ENCODE measurements around the gene RBPJL. TPM values are rescaled to one million over a fixed set of nuclear protein-coding genes. Genes with fewer than 3 reads are reported as not detected.

RBPJL gene
- total RNA-seq, 4 donors from 2014 or later = not detected

DNA sequence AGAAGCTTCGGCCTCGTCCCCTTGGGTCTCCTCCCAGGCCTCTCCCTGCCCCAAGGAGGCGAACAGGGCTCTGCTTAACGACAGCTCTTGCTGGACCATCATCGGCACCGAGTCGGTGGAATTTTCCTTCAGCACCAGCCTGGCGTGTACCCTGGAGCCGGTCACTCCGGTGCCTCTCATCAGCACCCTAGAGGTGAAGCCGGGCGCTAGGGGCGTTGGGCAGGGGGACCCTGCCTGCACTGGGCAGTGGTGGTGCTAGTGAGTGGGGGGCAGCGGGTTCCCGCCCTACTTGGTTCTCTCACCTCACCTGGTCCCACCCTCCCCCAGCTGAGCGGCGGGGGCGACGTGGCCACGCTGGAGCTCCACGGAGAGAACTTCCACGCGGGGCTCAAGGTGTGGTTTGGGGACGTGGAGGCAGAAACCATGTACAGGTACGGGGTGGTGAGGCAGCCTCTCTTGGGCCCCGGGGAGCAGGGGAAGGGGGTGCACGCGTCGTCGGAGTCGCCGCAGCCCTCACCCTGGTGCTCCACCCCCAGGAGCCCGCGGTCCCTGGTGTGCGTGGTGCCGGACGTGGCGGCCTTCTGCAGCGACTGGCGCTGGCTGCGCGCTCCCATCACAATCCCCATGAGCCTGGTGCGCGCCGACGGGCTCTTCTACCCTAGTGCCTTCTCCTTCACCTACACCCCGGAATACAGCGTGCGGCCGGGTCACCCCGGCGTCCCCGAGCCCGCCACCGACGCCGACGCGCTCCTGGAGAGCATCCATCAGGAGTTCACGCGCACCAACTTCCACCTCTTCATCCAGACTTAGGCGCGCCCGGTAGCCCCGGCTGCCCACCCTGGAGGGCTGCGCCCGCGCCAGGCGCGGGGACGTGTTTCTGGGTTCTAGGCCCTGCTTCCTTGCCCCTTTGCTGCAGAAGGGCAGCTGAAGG, 9.8 kb downstream of the RBPJL start:
- TF ChIP-seq, protein P1, sequence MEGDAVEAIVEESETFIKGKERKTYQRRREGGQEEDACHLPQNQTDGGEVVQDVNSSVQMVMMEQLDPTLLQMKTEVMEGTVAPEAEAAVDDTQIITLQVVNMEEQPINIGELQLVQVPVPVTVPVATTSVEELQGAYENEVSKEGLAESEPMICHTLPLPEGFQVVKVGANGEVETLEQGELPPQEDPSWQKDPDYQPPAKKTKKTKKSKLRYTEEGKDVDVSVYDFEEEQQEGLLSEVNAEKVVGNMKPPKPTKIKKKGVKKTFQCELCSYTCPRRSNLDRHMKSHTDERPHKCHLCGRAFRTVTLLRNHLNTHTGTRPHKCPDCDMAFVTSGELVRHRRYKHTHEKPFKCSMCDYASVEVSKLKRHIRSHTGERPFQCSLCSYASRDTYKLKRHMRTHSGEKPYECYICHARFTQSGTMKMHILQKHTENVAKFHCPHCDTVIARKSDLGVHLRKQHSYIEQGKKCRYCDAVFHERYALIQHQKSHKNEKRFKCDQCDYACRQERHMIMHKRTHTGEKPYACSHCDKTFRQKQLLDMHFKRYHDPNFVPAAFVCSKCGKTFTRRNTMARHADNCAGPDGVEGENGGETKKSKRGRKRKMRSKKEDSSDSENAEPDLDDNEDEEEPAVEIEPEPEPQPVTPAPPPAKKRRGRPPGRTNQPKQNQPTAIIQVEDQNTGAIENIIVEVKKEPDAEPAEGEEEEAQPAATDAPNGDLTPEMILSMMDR (IDR thresholded peaks at IDR 0.05) = no peak
- DNase-seq (ENCODE audit: low spot score) (no peak), ATAC-seq (ENCODE audit: low FRiP score) (no peak)

DNA sequence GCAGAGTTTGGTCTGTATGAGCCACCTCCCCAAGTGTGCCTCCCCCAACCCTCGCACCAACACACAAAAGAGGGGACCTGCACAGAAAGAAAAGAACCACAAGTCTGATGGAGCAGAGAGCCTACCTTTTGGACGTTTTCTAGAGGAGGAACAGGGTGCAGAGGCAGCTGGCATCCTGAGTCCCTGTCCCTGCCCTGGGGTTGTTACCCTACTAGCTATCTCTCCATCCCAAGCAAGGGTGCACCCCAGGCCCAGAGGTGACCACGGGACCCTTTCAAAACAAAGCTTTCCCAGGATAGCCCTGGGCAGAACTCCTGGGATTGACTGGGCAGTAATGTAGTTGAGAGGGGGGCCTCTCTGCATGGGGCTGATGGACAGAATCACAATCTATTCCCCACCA, 11.2 kb downstream of the RBPJL start:
- TF ChIP-seq, protein P1 (IDR thresholded peaks at IDR 0.05) = no peak
- DNase-seq (ENCODE audit: low spot score) = no peak
- ATAC-seq (ENCODE audit: low FRiP score) = no peak

DNA sequence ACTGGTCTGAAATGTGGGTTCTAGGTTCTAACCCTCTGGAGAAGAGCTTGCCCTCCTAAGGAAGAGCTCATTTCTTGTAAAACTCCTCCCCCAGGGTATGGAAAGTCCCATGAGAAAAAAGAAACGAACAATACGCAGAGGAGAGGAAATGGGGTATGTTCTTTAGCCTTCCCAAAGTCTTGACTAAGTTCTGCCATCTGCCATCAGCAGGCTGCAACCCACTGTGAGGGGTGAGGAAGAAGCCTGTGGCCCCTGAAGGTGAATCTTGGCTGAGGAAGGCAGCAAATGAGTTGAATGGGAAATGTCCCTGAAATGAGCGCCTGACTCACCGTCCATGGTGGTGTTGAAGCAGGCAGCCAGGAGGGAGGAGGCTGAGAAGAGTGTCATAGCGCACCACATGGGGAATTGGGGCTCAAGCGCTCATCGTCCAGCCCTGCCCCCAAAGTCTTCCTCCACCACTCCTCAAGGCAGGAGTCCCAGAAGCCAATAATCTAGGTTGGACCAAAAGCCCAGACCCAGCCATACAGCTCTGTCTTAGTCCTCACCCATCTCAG, 11.8 kb downstream of the RBPJL start:
- TF ChIP-seq, protein P1 (IDR thresholded peaks at IDR 0.05) = no peak
- DNase-seq (ENCODE audit: low spot score) (no peak), ATAC-seq (ENCODE audit: low FRiP score) (no peak)

DNA sequence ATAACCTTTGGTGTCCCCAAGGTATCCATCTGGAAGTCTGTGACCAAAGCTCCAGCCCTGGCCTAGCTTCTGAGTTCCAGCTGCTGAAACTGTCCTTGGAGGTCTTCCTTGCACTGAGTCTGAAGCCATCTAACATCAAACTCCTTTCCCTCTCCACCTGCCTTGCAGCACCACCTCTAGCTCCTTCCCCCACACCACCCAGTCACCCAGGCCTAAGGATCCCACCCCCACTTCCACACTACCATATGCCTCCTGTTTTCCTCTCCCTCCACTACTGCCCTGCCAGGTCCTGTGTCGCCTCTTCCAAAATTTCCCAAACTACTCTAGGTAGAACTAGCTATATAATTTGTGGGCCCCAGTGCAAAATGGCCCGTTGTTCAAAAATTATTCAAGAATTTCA, 12.3 kb downstream of the RBPJL start:
- DNase-seq (ENCODE audit: low spot score) = no peak
- ATAC-seq (ENCODE audit: low FRiP score) = no peak
- TF ChIP-seq, protein P1 (IDR thresholded peaks at IDR 0.05) = no peak

DNA sequence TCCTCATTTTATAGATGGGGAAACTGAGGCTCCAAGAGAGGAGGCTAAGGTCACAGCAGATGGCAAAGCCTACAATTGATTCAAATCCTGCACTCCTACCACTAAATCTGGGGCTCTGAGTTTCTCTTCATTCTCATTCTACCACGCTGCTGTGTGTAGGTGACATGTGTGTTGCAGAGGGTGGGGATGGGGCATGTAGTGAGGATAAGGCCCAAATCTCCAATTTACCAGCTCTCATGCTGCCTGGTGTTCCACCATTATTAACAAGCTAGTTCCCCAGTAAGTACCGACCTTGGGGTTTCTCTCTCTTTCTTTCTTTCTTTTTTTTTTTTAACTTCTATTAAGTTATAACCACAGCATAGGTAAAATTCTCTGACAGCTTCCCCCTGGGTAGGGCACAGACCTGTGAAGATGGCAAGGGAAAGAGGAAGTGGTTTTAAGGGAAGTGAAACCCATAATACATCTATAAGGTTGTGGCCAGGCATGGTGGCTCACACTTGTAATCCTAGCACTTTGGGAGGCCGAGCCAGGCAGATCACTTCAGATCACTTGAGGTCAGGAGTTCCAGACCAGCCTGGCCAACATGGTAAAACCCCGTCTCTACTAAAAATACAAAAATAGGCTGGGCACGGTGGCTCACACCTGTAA, 14.4 kb downstream of the RBPJL start:
- TF ChIP-seq, protein P1 (IDR thresholded peaks at IDR 0.05) = no peak
- ATAC-seq (ENCODE audit: low FRiP score) (no peak), DNase-seq (ENCODE audit: low spot score) (no peak)

DNA sequence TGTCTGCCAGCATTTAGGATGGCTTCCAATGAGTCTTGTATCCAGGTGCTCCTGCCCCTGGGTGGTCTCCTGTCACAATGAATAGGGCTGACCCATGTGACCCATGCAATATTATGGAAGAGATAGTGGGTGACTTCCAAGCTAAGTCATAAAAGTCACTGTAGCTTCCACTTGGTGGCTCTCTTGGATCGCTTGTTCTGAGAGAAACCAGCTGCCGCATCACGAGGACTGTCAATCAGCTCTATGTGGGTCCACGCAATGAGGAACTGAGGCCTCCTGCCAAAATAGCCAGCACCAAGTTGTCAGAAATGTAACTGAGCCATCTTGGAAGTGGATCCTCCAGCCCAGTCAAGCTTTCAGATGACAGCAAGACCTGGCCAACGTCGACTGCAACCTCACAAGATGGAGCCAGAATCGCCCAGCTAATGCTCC, 16.3 kb downstream of the RBPJL start:
- DNase-seq (ENCODE audit: low spot score) (no peak), ATAC-seq (ENCODE audit: low FRiP score) (no peak)
- TF ChIP-seq, protein P1 (IDR thresholded peaks at IDR 0.05) = no peak

All from omental fat pad (tissue), 4 donors.